NCI-H526 treated with DMSO at 0.1 percent for 48 hours (cell line): ENCODE measurements around the gene FAM47E.

ENCODE experiments used
- DNase-seq: peaks from one replicate; lab custom pipeline; 2025; lab: John Stamatoyannopoulos, UW

Gene FAM47E

GRCh38 chr4:76301068-76301774 is 49.7 kb downstream of the FAM47E start:
- DNase-seq, result no peak

GRCh38 chr4:76301775-76302162 is 50.2 kb downstream of the FAM47E start:
- no peak for DNase-seq

- DNase-seq, result no peak
These were observed 51.4 kb downstream of the FAM47E start for GRCh38 chr4:76302826-76303438.

GRCh38 chr4:76305033-76305687 is 53.6 kb downstream of the FAM47E start:
- DNase-seq, result no peak

GRCh38 chr4:76305971-76306881 is 54.7 kb downstream of the FAM47E start, which contains the start of gene STBD1:
Gene STBD1, plus strand, starts transcription at chr4:76306733. Its CDS starts 37 bp downstream, at chr4:76306770.
- DNase-seq, result peak; percentile 16

GRCh38 chr4:76306882-76307659 is 55.5 kb downstream of the FAM47E start:
- peak; percentile 10 for DNase-seq

GRCh38 chr4:76307660-76308014 is 56.1 kb downstream of the FAM47E start:
- no peak for DNase-seq

GRCh38 chr4:76308548-76308947 is 57.0 kb downstream of the FAM47E start:
- DNase-seq, result no peak

GRCh38 chr4:76309939-76310550 is 58.5 kb downstream of the FAM47E start:
- DNase-seq, result no peak

- no peak for DNase-seq
These were observed 59.2 kb downstream of the FAM47E start for GRCh38 chr4:76310683-76311082.

- DNase-seq, result no peak
These were observed 60.4 kb downstream of the FAM47E start for GRCh38 chr4:76311896-76312331.

- no peak for DNase-seq
These were observed 60.9 kb downstream of the FAM47E start for GRCh38 chr4:76312457-76312856.

- DNase-seq, result no peak
These were observed 62.0 kb downstream of the FAM47E start for GRCh38 chr4:76313547-76313946.

GRCh38 chr4:76315267-76315918 is 63.9 kb downstream of the FAM47E start:
- no peak for DNase-seq

- no peak for DNase-seq
These were observed 64.6 kb downstream of the FAM47E start for GRCh38 chr4:76316131-76316530.

- no peak for DNase-seq
These were observed 70.7 kb downstream of the FAM47E start for GRCh38 chr4:76322236-76322635.

- no peak for DNase-seq
These were observed 73.6 kb downstream of the FAM47E start for GRCh38 chr4:76325072-76325471.

GRCh38 chr4:76326515-76326914 is 75.0 kb downstream of the FAM47E start:
- no peak for DNase-seq
